HFF-Myc (cell line): ENCODE results near the gene DTL.
"Not testable (repeated sequence)": the region's sequence is repeated elsewhere in the genome, so short reads cannot be mapped to it uniquely, and the experiment has no call there.

ENCODE experiments used
- DNase-seq: peaks from one replicate; pipeline ENCODE4 v3.0.0-alpha.2; 2011; ENCODE audit warnings: low read depth; ENCODE audit errors: extremely low read depth
- H3K4me3 ChIP-seq: replicated peaks from 2 replicates; pipeline ENCODE4 v1.5.1; 2011; ENCODE audit warnings: low read depth, mild to moderate bottlenecking, control low read depth, low read length
- TF ChIP-seq, protein P1 (sequence below): IDR thresholded peaks from 2 replicates; pipeline ENCODE4 v1.5.1; 2012; ENCODE audit warnings: mild to moderate bottlenecking, low read depth, low read length, control low read depth; ENCODE audit errors: missing control alignments

DTL gene, protein sequence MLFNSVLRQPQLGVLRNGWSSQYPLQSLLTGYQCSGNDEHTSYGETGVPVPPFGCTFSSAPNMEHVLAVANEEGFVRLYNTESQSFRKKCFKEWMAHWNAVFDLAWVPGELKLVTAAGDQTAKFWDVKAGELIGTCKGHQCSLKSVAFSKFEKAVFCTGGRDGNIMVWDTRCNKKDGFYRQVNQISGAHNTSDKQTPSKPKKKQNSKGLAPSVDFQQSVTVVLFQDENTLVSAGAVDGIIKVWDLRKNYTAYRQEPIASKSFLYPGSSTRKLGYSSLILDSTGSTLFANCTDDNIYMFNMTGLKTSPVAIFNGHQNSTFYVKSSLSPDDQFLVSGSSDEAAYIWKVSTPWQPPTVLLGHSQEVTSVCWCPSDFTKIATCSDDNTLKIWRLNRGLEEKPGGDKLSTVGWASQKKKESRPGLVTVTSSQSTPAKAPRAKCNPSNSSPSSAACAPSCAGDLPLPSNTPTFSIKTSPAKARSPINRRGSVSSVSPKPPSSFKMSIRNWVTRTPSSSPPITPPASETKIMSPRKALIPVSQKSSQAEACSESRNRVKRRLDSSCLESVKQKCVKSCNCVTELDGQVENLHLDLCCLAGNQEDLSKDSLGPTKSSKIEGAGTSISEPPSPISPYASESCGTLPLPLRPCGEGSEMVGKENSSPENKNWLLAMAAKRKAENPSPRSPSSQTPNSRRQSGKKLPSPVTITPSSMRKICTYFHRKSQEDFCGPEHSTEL

DNA sequence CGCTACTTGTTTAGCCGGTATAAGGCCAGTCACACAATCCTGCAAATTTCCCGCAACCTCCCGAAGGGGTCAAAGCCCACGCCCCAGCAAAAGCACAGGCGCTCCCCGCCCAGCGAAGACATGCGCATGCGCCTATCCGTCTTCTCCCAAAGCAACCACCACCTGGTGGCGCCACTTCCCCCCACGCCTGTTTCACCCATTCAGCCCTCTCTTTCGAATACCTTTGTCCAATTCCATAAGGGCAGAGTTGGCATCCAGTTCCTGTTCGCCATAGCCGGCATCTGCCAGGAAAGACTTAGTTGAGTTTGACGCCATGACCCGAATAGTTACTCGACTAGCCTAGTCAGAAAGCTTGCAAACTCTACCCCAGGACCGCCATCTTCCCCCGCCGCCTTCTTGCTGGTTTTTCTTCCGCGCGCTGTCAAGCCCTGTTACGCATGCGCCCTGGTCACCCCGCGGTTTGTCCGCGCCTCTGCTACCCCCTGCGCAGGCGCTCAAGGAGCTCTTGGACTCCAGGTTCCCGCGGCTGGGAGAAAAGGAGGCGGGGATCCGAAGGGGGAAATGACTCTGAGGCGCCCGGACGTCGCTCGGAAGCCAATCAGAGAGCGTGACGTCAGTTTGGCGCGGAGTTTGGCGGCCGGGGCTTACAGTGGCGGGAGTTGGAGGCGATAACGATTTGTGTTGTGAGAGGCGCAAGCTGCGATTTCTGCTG is at the start of gene DTL, which contains the start of gene INTS7:
Gene DTL (plus strand): TSS at position 626 of the 712 bp plus-strand sequence. CDS start 143 bp downstream, outside the sequence.
Gene INTS7 (minus strand): TSS at position 435 of the 712 bp plus-strand sequence. CDS start 120 bp downstream, at position 315.
- peak within 1 kb of the TSS; percentile 94 for H3K4me3 ChIP-seq
- DNase-seq = peak; percentile 95
- TF ChIP-seq, protein P1, sequence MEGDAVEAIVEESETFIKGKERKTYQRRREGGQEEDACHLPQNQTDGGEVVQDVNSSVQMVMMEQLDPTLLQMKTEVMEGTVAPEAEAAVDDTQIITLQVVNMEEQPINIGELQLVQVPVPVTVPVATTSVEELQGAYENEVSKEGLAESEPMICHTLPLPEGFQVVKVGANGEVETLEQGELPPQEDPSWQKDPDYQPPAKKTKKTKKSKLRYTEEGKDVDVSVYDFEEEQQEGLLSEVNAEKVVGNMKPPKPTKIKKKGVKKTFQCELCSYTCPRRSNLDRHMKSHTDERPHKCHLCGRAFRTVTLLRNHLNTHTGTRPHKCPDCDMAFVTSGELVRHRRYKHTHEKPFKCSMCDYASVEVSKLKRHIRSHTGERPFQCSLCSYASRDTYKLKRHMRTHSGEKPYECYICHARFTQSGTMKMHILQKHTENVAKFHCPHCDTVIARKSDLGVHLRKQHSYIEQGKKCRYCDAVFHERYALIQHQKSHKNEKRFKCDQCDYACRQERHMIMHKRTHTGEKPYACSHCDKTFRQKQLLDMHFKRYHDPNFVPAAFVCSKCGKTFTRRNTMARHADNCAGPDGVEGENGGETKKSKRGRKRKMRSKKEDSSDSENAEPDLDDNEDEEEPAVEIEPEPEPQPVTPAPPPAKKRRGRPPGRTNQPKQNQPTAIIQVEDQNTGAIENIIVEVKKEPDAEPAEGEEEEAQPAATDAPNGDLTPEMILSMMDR = peak; percentile 73

DNA sequence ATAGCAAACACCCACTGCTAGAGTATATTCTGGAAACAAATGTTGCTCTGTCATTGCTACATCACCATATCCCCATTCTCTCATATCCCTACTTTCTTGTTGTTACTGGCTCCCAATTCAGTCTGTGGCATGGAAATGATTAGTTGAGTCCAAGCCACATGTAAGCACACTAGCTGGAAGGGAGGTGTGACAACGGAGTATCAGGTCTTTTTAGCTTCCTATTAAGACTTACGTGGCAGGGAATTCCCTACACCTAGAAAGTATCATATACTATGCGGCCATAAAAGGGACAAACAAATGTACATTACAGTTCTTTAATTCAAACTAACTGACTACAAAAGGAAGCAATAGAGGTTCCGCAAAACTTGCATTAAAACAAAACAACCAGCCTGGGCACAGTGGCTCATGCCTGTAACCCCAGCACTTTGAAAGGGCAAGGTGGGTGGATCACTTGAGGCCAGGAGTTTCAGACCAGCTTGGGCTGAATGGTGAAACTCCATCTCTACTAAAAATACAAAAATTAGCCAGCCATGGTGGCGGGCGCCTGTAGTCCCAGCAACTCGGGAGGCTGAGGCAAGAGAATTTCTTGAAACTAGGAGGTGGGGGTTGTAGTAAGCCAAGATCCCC is 48.8 kb upstream of the DTL start:
- TF ChIP-seq, protein P1 = no peak
- DNase-seq = no peak
- no peak overlapping the region for H3K4me3 ChIP-seq

DNA sequence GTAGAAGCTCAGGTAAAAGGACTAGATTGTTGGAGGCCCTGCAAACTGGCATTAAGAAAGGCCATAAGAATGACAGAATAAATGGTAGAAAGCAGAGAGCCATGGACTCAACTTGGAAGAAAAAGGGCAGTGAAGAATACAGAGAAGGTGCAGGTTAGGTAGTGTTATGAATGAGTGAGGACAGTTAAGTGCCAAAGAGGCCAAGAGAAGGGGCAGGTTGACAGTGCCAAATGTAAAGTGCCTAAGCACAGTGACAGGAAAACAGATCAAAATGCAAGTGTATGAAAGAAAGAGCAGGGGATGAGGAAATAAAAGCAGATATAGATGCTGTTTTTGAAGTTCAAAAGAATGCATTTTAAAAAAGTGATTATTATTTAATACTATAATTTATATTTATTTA is 43.9 kb upstream of the DTL start:
- H3K4me3 ChIP-seq = no peak overlapping the region
- TF ChIP-seq, protein P1 = no peak
- DNase-seq = no peak

DNA sequence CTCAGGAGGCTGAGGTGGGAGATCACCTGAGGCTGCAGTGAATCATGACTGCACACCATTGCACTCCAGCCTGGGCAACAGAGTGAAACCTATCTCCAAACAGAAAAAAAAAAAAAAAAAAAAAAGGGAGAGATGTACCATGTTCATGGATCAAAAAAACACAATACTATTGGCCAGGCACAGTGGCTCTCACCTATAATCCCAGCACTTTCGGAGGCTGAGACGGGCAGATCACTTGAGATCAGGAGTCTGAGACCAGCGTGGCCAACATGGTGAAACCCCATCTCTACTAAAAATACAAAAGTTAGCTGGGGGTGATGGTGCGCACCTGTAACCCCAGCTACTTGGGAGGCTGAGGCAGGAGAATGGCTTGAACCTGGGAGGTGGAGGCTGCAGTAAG is 38.1 kb upstream of the DTL start:
- not testable (repeated sequence) for DNase-seq, H3K4me3 ChIP-seq

DNA sequence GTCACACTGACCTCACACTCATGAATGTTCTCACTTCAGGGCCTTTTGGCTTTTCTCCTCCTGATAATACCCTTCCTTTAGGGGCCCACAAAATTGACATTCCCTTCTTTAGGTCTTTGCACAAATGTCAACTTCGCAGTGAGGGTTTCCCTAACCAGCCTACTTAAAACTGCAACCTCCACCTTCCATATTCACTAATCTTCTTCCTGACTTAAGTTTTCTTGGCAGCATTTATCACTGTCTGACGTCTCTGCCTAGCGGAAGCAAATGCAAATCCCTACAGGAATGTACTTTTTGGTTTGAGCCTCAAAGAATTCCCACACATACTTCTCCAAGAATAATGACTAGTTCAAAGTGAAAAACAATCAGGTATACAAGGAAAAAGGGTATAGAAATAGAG is 33.0 kb upstream of the DTL start:
- no peak for DNase-seq
- TF ChIP-seq, protein P1 = no peak

DNA sequence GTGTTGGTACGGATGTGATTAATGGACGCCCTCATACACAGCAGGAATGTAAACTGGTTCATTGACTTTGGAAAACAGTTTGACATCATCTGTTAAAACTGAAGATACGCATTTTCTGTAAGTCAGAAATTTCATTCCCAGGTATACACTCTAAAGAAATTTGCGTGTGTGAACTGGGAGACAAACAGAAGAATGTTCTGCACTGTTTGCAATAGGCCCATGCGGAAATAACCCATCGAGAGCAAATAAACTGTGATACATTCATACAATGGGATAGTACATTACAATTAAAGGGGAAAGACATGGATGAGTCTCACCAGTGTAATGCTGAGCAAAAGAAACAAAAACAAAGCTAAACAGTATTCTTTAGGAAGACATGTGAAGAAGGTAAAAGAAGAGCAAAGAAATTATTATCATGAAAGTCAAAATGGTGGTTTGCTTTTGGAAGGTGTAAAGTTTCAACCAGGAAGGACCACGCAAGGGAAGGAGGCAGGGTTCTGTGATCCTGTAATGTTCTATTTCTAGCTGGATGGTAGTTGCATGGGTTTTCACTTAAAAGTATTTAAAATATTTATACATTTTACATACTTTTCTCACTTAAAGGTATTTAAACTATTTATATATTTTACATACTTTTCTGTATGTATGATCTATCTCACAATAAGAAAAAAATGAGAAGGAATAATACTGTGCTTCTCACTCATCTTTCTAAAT is 30.5 kb upstream of the DTL start:
- TF ChIP-seq, protein P1 = no peak
- no peak overlapping the region for H3K4me3 ChIP-seq
- no peak for DNase-seq

More for the DNA sequence above, 33.0 kb upstream of the DTL start:
- H3K4me3 ChIP-seq = no peak overlapping the region
